Smooth muscle cell (in vitro differentiated cells): Measurements from ENCODE around the gene ZFPM1. TPM values are rescaled to one million over a fixed set of nuclear protein-coding genes. Genes with fewer than 3 reads are reported as not detected.

Experiments
- DNase-seq: peaks from one replicate; lab custom pipeline; 2025; ENCODE audit not compliant: unreplicated experiment; lab: John Stamatoyannopoulos, UW
- H2AFZ ChIP-seq: fragments of 200-600 bp; sonication (generic); 2 replicates; pipeline ENCODE4 v1.6.0; 2016; ENCODE audit warnings: antibody characterized with exemption, low read depth, mild to moderate bottlenecking
- H3F3A ChIP-seq: fragments of 200-600 bp; sonication (generic); 2 replicates; pipeline ENCODE4 v1.6.0; 2017; ENCODE audit warnings: antibody characterized with exemption, low read depth
- H3K27ac ChIP-seq: fragments of 200-600 bp; sonication (generic); 2 replicates; pipeline ENCODE4 v1.5.1; 2016; ENCODE audit warnings: low read depth, mild to moderate bottlenecking
- H3K27me3 ChIP-seq: fragments of 200-600 bp; sonication (generic); 2 replicates; pipeline ENCODE4 v1.6.1; 2016; ENCODE audit warnings: low read depth, mild to moderate bottlenecking
- H3K36me3 ChIP-seq: fragments of 200-600 bp; sonication (generic); 2 replicates; pipeline ENCODE4 v1.5.1; 2016; ENCODE audit warnings: low read depth
- H3K4me1 ChIP-seq: fragments of 200-600 bp; sonication (generic); 2 replicates; pipeline ENCODE4 v1.5.1; 2016; ENCODE audit warnings: low read depth
- H3K4me2 ChIP-seq: fragments of 200-600 bp; sonication (generic); 2 replicates; pipeline ENCODE4 v1.6.0; 2016; ENCODE audit warnings: mild to moderate bottlenecking
- H3K4me3 ChIP-seq: fragments of 200-600 bp; sonication (generic); 2 replicates; pipeline ENCODE4 v1.5.1; 2016; ENCODE audit warnings: mild to moderate bottlenecking
- H3K79me2 ChIP-seq: fragments of 200-600 bp; sonication (generic); 2 replicates; pipeline ENCODE4 v1.6.0; 2016; ENCODE audit warnings: low read depth, mild to moderate bottlenecking
- H3K9ac ChIP-seq: fragments of 200-600 bp; sonication (generic); 2 replicates; pipeline ENCODE4 v1.6.0; 2016; ENCODE audit warnings: low read depth
- H3K9me3 ChIP-seq: fragments of 200-600 bp; sonication (generic); replicated peaks from 2 replicates; pipeline ENCODE4 v1.5.1; 2016; ENCODE audit warnings: low read depth
- H4K20me1 ChIP-seq: fragments of 200-600 bp; sonication (generic); 2 replicates; pipeline ENCODE4 v1.6.0; 2016; ENCODE audit warnings: low read depth
- CTCF ChIP-seq: fragments of 200-600 bp; sonication (generic); IDR thresholded peaks from 2 replicates; pipeline ENCODE4 v1.5.1; 2017; ENCODE audit warnings: borderline replicate concordance, mild to moderate bottlenecking, antibody characterized with exemption; ENCODE audit not compliant: insufficient read depth, poor library complexity, severe bottlenecking
- WGBS: methylation state at CpG from one replicate; pipeline ENCODE4 v1.1.7; 2016; ENCODE audit warnings: low lambda C conversion rate; 5-methylcytosine and 5-hydroxymethylcytosine counted together
- polyA plus RNA-seq: library from polyadenylated mRNA; unstranded; fragments of >200 nt; fragmentation: Nextera tagmentation; extraction: Ambion mirVana; gene quantifications from 2 replicates; pipeline ENCODE4 v1.2.1, GENCODE V29; 2016
- total RNA-seq: library from RNA; depleted of rRNA; stranded (reverse); fragments of >200 nt; gene quantifications from 2 replicates; pipeline ENCODE4 v1.2.3, GENCODE V29; 2014

ZFPM1 gene
- total and polyA plus RNA-seq, 2 experiments from 2014 or later: 0.99 to 4.9 TPM

GRCh38 chr16:88581033-88581432 lies 128.0 kb downstream of the ZFPM1 start:
- TF ChIP-seq CTCF: no peak
- Histone ChIP-seq H3K4me2 (no peak overlapping the region), H3K4me3 (no peak overlapping the region), H3K27me3 (no peaks in the 10 kb centered on the region), H3K79me2 (peaks cover 57% of the 10 kb centered on the region), H3K4me1 (no peaks in the 10 kb centered on the region), H3K9me3 (no peaks in the 10 kb centered on the region), H3K9ac (no peak overlapping the region), H2AFZ (no peak overlapping the region), H3K36me3 (peaks cover 9% of the 10 kb centered on the region), H4K20me1 (peaks cover 98% of the 10 kb centered on the region), H3F3A (no peaks in the 10 kb centered on the region), H3K27ac (no peak overlapping the region)
- DNase-seq: no peak
- 99% methylated on average over 4 of the region's 4 CpGs for WGBS

DNA sequence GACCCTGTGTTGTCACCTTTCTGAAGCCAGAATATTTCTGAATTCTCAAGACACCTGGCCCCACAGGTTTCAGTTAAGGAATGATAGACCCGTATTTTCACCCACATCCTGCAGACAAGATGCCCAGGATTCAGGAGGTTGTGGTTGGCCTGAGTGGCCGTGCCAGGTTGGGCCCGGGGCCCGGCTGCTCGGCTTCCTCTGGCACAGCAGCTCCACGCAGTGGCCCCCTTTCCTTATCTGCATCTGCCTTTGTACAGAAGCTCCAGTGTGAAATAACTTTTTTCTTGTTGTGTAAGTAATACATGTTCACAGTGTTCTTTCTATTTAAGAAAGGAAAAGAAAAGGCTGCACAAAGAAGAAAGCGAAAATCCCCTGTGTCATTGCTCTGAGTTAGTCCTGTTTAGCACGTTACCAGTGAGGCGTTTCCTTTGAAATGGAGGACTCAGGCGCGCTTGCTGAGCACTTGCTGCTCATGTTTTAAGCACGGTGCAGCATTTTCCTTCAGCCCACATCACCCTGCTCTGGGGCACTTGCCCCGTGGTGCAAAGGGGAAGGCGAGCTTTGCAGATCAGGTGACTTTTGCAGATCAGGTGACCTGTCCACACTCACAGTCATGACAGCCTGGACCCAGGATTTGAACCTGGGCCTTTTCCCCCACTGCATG lies 130.0 kb downstream of the ZFPM1 start:
- H3K79me2 ChIP-seq: peaks cover 44% of the 10 kb centered on the region
- no peaks in the 10 kb centered on the region for H3K36me3 ChIP-seq
- no peak for TF ChIP-seq CTCF
- H3K9ac ChIP-seq: no peak overlapping the region
- no peaks in the 10 kb centered on the region for H3K27me3 ChIP-seq
- peaks cover 92% of the 10 kb centered on the region for H4K20me1 ChIP-seq
- H3K27ac ChIP-seq: no peak overlapping the region
- H3K4me3 ChIP-seq: no peak overlapping the region
- no peaks in the 10 kb centered on the region for H3F3A ChIP-seq
- no peaks in the 10 kb centered on the region for H3K9me3 ChIP-seq
- H2AFZ ChIP-seq: no peak overlapping the region
- DNase-seq: no peak
- H3K4me2 ChIP-seq: no peak overlapping the region
- no peaks in the 10 kb centered on the region for H3K4me1 ChIP-seq
- WGBS: 96% methylated on average over 14 of the region's 14 CpGs

DNA sequence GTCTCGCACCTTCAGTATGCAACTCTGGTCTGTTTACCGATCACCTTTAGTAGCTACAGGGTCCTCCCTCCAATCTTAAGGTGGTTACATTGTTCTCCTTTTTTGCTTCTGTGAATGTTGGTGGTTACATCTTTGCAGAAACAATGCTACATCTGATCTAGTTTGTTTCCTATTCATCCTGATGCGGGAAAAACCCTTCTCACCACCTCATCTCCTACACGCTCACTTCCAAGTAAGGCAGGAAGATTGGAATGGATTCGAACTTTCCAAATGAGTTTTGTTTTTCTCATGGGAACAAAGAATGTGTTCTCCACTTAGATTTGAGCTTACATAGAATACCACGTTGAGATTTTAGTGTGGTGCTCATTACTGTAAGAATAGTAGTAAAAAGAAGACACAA lies 131.6 kb downstream of the ZFPM1 start:
- peaks cover 92% of the 10 kb centered on the region for H4K20me1 ChIP-seq
- DNase-seq: no peak
- no peak overlapping the region for H3K4me3 ChIP-seq
- WGBS: 95% methylated on average over 6 of the region's 6 CpGs
- peaks cover 5% of the 10 kb centered on the region for H3K36me3 ChIP-seq
- TF ChIP-seq CTCF: no peak
- H3K27ac ChIP-seq: no peak overlapping the region
- no peaks in the 10 kb centered on the region for H3F3A ChIP-seq
- H3K27me3 ChIP-seq: no peaks in the 10 kb centered on the region
- no peak overlapping the region for H2AFZ ChIP-seq
- no peaks in the 10 kb centered on the region for H3K9me3 ChIP-seq
- H3K9ac ChIP-seq: no peak overlapping the region
- no peaks in the 10 kb centered on the region for H3K4me1 ChIP-seq
- peaks cover 35% of the 10 kb centered on the region for H3K79me2 ChIP-seq
- no peak overlapping the region for H3K4me2 ChIP-seq

- DNase-seq: no peak
- no peaks in the 10 kb centered on the region for H3K9me3 ChIP-seq
- 90% methylated on average over 8 of the region's 8 CpGs for WGBS
- H3K4me2 ChIP-seq: no peak overlapping the region
- no peak overlapping the region for H3K27ac ChIP-seq
- no peak overlapping the region for H3K4me3 ChIP-seq
- TF ChIP-seq CTCF: no peak
- H2AFZ ChIP-seq: no peak overlapping the region
- H3K9ac ChIP-seq: no peak overlapping the region
- H3K4me1 ChIP-seq: no peaks in the 10 kb centered on the region
- no peaks in the 10 kb centered on the region for H3K27me3 ChIP-seq
- H3F3A ChIP-seq: no peaks in the 10 kb centered on the region
- H4K20me1 ChIP-seq: peaks cover 92% of the 10 kb centered on the region
- H3K36me3 ChIP-seq: peaks cover 9% of the 10 kb centered on the region
- H3K79me2 ChIP-seq: peaks cover 35% of the 10 kb centered on the region
These were observed 132.2 kb downstream of the ZFPM1 start for GRCh38 chr16:88585269-88585668.
